ENCODE data around the gene ITGA6. TPM values are rescaled to one million over a fixed set of nuclear protein-coding genes. Genes with fewer than 3 reads are reported as not detected.

The ITGA6 gene
- polyA plus RNA-seq, 4 donors: 33.2 to 81.0 (median 48.4) TPM

DNA sequence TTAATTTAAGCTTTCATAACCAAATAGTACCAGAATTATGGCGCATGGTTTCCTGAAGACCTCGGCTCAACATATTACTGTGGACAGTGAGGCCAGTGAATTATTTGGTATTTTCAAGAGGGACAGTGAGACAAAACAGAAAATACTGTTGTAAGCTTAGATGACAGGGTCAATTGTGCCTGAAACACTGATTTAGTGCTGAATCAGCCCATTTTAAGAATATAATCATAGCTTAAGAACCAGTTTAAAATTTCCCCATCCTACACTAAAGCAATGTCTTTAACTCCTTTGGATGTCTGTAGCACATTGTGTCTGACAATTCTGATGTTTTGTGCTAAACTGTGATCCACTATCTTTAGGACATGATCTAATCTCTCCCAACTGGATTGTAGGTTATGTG lies 4.6 kb downstream of the ITGA6 start:
- FAIRE-seq (no peak), DNase-seq (no peak)
- peaks cover 0 to 3% (median 0%) of the 10 kb centered on the region in 3 donors for H3K36me3 ChIP-seq (ENCODE audit: control insufficient read depth in 3 of 3, insufficient read depth in 2 of 3, low read depth in 1 of 3, low read length in 3 of 3)
- no peaks in the 10 kb centered on the region for H3K27me3 ChIP-seq (ENCODE audit: control insufficient read depth in 3 of 3, insufficient read depth in 3 of 3, low read length in 3 of 3)
- H3K4me3 ChIP-seq (ENCODE audit: low read depth in 1 of 3, low read length in 3 of 3): no peak overlapping the region
- H3K4me1 ChIP-seq (ENCODE audit: control insufficient read depth in 3 of 3, insufficient read depth in 2 of 3, low read depth in 1 of 3, low read length in 2 of 3): peaks cover 23 to 63% (median 26%) of the 10 kb centered on the region in 3 donors
- H3K9me3 ChIP-seq (ENCODE audit: control insufficient read depth in 2 of 2, insufficient read depth in 1 of 2, low read depth in 1 of 2, low read length in 1 of 2): no peaks in the 10 kb centered on the region
- 26 to 55% (median 36%) methylated on average over 2 of the region's 2 CpGs for WGBS, 3 donors
- peak overlapping the region in 2 of 3 donors; percentile 39 to 57 for H3K27ac ChIP-seq (ENCODE audit: low read depth in 1 of 3, low read length in 2 of 3)

DNA sequence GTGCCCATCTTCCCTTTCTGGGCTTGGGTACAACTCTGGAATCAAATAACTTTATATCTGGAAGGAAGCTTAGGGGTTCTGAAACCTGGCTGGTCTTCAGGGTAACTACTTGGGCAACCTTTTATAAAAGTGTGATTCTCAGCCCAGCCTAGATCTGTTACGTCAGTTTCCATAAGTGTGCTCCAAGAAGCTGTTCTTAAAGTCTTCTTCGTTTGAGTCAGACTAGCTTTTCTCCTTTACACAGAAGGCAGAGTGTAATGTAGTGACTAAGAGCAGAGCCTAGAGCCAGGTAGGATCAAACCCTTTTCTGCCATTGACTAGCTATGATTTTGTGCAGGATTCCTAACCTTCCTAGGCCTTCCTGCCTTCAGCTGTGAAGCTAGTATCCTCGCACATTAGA lies 5.8 kb downstream of the ITGA6 start:
- H3K27me3 ChIP-seq (ENCODE audit: control insufficient read depth in 3 of 3, insufficient read depth in 3 of 3, low read length in 3 of 3): no peaks in the 10 kb centered on the region
- no peak for FAIRE-seq
- no peak for DNase-seq
- peaks cover 0 to 3% (median 0%) of the 10 kb centered on the region in 3 donors for H3K36me3 ChIP-seq (ENCODE audit: control insufficient read depth in 3 of 3, insufficient read depth in 2 of 3, low read depth in 1 of 3, low read length in 3 of 3)
- H3K27ac ChIP-seq (ENCODE audit: low read depth in 1 of 3, low read length in 2 of 3): peak overlapping the region in 2 of 3 donors; percentile 57 to 68
- H3K4me3 ChIP-seq (ENCODE audit: low read depth in 1 of 3, low read length in 3 of 3): peak overlapping the region in 1 of 3 donors; percentile 33
- H3K4me1 ChIP-seq (ENCODE audit: control insufficient read depth in 3 of 3, insufficient read depth in 2 of 3, low read depth in 1 of 3, low read length in 2 of 3): peaks cover 28 to 70% (median 32%) of the 10 kb centered on the region in 3 donors
- 27 to 66% (median 38%) methylated on average over 3 of the region's 3 CpGs for WGBS, 3 donors
- H3K9me3 ChIP-seq (ENCODE audit: control insufficient read depth in 2 of 2, insufficient read depth in 1 of 2, low read depth in 1 of 2, low read length in 1 of 2): no peaks in the 10 kb centered on the region

DNA sequence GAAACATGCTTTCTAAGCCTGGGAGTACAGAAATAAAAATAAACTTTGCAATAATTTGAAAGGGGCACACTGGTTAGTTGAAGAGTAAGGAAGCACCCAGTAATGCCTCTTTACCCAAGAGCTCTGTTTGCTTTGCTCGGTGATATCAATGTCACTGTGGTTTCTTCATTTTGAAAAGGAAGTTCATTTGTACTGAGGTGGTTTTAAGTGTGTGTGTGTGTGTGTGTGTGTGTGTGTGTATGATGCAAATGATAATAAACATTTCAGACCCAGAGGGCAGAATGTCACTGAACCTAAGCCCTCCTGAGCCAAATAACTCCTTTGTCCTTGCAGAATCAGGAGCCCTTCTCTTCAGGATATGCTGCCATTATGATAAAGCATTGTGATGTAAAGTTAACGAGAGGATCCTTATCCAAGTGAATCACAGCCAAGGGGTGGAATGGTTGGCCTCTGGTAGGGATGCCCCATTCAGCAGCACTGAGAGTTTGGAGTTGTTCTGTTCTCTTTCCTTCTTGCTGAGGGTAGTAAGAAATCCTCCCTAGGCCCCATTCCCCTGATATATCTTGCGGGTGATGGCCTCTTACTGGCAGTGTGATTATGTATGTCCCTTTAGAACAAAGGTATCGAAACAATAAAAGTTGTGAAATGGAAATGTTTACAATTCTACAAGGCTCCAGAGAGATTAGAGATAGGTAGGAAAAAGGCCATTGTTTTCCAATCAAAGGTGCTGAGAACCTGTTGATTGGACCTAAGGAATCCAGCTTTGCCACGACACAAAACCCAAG lies 7.6 kb downstream of the ITGA6 start:
- 7 to 50% (median 26%) methylated on average over 5 of the region's 5 CpGs for WGBS, 3 donors
- no peak overlapping the region for H3K4me3 ChIP-seq (ENCODE audit: low read depth in 1 of 3, low read length in 3 of 3)
- no peaks in the 10 kb centered on the region for H3K9me3 ChIP-seq (ENCODE audit: control insufficient read depth in 2 of 2, insufficient read depth in 1 of 2, low read depth in 1 of 2, low read length in 1 of 2)
- no peak for FAIRE-seq
- peaks cover 39 to 85% (median 49%) of the 10 kb centered on the region in 3 donors for H3K4me1 ChIP-seq (ENCODE audit: control insufficient read depth in 3 of 3, insufficient read depth in 2 of 3, low read depth in 1 of 3, low read length in 2 of 3)
- H3K27me3 ChIP-seq (ENCODE audit: control insufficient read depth in 3 of 3, insufficient read depth in 3 of 3, low read length in 3 of 3): no peaks in the 10 kb centered on the region
- DNase-seq: peak; percentile 59 to 84
- peaks cover 0 to 3% (median 0%) of the 10 kb centered on the region in 3 donors for H3K36me3 ChIP-seq (ENCODE audit: control insufficient read depth in 3 of 3, insufficient read depth in 2 of 3, low read depth in 1 of 3, low read length in 3 of 3)
- H3K27ac ChIP-seq (ENCODE audit: low read depth in 1 of 3, low read length in 2 of 3): peak overlapping the region in 2 of 3 donors; percentile 81 to 85

DNA sequence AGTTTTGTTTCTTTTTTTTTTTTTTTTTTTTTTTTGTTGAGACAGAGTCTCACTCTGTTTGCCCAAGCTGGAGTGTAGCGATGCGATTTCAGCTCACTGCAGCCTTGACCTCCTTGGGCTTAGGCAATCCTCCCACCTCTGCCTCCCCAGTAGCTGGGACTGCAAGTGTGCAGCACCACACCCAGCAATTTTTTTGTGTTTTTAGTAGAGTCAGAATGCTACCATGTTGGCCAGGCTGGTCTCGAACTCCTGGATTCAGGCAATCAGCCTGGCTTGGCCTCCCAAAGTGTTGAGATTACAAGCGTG lies 8.2 kb downstream of the ITGA6 start:
- WGBS, 3 donors: 35 to 73% (median 62%) methylated on average over 4 of the region's 4 CpGs
- no peak overlapping the region for H3K4me3 ChIP-seq (ENCODE audit: low read depth in 1 of 3, low read length in 3 of 3)
- peaks cover 39 to 88% (median 50%) of the 10 kb centered on the region in 3 donors for H3K4me1 ChIP-seq (ENCODE audit: control insufficient read depth in 3 of 3, insufficient read depth in 2 of 3, low read depth in 1 of 3, low read length in 2 of 3)
- H3K27ac ChIP-seq (ENCODE audit: low read depth in 1 of 3, low read length in 2 of 3): peak overlapping the region; percentile 37 to 85 (median 52)
- H3K9me3 ChIP-seq (ENCODE audit: control insufficient read depth in 2 of 2, insufficient read depth in 1 of 2, low read depth in 1 of 2, low read length in 1 of 2): no peaks in the 10 kb centered on the region
- peaks cover 0 to 3% (median 0%) of the 10 kb centered on the region in 3 donors for H3K36me3 ChIP-seq (ENCODE audit: control insufficient read depth in 3 of 3, insufficient read depth in 2 of 3, low read depth in 1 of 3, low read length in 3 of 3)
- DNase-seq (no peak), FAIRE-seq (no peak)
- no peaks in the 10 kb centered on the region for H3K27me3 ChIP-seq (ENCODE audit: control insufficient read depth in 3 of 3, insufficient read depth in 3 of 3, low read length in 3 of 3)

DNA sequence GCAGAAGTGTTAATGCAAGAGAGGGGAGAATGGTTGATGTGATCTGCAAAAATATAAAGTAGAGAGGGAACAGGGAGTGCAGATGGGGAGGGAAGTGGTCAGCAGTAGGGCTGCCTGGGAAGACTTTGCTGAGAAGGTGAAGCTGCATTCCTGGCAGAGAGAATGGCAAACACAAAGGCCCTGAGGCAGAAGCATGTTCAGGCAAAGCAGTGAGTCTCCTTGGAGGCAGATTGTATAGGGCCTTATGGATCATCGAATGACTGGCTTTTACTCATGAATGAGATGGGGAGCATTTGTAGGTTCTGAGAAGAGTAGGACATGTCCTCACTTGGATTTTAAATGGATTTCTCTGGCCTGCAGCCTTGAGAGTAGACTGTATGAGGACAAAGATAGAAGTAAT lies 9.5 kb downstream of the ITGA6 start:
- no peak overlapping the region for H3K4me3 ChIP-seq (ENCODE audit: low read depth in 1 of 3, low read length in 3 of 3)
- peaks cover 37 to 91% (median 58%) of the 10 kb centered on the region in 3 donors for H3K4me1 ChIP-seq (ENCODE audit: control insufficient read depth in 3 of 3, insufficient read depth in 2 of 3, low read depth in 1 of 3, low read length in 2 of 3)
- H3K27me3 ChIP-seq (ENCODE audit: control insufficient read depth in 3 of 3, insufficient read depth in 3 of 3, low read length in 3 of 3): no peaks in the 10 kb centered on the region
- H3K9me3 ChIP-seq (ENCODE audit: control insufficient read depth in 2 of 2, insufficient read depth in 1 of 2, low read depth in 1 of 2, low read length in 1 of 2): no peaks in the 10 kb centered on the region
- peak in 1 of 2 donors; percentile 7 for DNase-seq
- WGBS, 3 donors: 19 to 76% (median 62%) methylated on average over 1 of the region's 1 CpG
- H3K36me3 ChIP-seq (ENCODE audit: control insufficient read depth in 3 of 3, insufficient read depth in 2 of 3, low read depth in 1 of 3, low read length in 3 of 3): peaks cover 0 to 3% (median 0%) of the 10 kb centered on the region in 3 donors
- FAIRE-seq: no peak
- H3K27ac ChIP-seq (ENCODE audit: low read depth in 1 of 3, low read length in 2 of 3): peak overlapping the region in 2 of 3 donors; percentile 27 to 57

DNA sequence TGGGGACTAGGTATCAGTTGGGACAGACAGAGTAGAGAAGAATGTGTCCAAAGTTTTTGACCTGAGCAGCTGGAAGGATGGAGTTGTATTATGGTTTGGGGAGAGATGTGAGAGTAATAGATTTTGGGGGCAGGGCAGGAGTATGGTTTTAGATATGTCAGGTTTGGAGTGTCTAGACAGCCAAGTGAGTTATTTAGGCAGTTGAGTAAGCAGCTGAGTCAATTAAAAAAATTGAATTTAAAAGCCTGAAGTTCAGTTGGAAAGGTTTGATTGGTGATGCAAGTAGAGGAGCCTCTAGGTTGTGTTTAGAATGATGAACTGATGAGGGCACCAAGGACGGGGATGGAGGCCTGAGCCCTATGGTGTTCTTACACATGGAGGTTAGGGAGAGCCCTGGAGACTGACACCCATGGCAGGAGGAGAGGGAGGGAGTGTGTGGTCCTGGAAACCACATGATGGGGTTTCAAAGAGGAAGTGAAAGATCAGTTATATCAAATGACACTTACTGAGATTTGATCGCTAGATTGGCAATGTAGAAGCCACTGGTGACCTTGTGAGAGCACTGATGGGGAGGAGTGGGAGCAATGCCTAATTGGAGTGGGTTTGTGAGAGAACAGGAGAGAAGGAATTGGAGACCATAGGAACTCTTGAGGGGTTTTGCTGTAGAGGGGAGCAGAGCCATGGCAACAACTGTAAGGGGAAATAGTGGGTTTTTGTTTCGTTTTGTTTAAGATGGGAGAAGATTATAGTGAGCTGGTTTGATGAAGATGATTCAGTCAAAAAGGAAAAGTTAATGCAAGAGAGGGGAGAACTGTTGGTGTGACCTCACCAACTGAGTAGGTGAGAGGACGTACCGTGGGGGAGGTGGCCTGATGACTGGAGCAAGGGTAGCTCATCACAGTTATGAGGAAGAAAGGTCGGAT lies 10.3 kb downstream of the ITGA6 start:
- Histone ChIP-seq H3K36me3 (ENCODE audit: control insufficient read depth in 3 of 3, insufficient read depth in 2 of 3, low read depth in 1 of 3, low read length in 3 of 3) (peaks cover 0 to 3% (median 0%) of the 10 kb centered on the region in 3 donors), H3K4me1 (ENCODE audit: control insufficient read depth in 3 of 3, insufficient read depth in 2 of 3, low read depth in 1 of 3, low read length in 2 of 3) (peaks cover 37 to 89% (median 51%) of the 10 kb centered on the region in 3 donors), H3K27me3 (ENCODE audit: control insufficient read depth in 3 of 3, insufficient read depth in 3 of 3, low read length in 3 of 3) (no peaks in the 10 kb centered on the region), H3K9me3 (ENCODE audit: control insufficient read depth in 2 of 2, insufficient read depth in 1 of 2, low read depth in 1 of 2, low read length in 1 of 2) (no peaks in the 10 kb centered on the region), H3K4me3 (ENCODE audit: low read depth in 1 of 3, low read length in 3 of 3) (no peak overlapping the region), H3K27ac (ENCODE audit: low read depth in 1 of 3, low read length in 2 of 3) (peak overlapping the region in 2 of 3 donors; percentile 63 to 80)
- WGBS, 3 donors: 28 to 44% (median 35%) methylated on average over 6 of the region's 6 CpGs
- FAIRE-seq (no peak), DNase-seq (peak in 1 of 2 donors; percentile 20)

DNA sequence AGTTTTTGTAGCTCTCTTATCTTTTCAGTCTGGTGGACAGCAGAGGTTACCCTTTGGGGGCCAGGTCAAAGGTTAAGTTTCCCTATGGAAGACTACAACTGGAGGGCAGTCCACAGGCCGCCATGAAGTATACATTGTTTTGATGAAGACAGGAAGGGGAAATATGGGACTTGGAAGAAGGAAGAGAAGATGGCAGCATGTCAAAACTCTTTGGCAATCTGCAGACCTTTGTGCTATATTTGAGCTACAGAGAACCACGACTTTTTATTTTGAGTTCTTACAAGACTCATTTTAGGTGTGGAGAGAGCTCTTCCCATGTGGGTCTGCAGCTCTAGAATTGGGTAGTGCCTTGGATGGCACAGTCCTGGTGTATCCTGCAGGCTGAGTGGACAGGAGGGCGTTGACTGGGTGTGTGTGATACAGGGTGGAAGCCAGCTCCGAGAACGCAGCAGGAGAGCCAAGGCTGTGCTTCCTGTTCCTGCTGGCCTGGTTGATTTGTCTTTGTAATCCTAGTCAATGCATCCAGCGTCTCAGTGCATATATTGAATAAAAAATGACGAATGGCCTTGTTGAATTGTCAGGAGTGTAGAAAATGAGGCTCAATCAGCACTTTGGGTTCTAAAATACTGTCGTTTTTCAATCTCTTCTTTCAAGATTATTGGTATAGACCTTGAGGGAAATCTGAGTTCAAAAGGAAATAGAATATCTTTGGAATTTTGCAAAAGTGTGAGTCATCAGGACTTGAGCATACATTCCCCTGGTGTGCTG lies 11.5 kb downstream of the ITGA6 start:
- WGBS, 3 donors: 13 to 54% (median 40%) methylated on average over 8 of the region's 8 CpGs

DNA sequence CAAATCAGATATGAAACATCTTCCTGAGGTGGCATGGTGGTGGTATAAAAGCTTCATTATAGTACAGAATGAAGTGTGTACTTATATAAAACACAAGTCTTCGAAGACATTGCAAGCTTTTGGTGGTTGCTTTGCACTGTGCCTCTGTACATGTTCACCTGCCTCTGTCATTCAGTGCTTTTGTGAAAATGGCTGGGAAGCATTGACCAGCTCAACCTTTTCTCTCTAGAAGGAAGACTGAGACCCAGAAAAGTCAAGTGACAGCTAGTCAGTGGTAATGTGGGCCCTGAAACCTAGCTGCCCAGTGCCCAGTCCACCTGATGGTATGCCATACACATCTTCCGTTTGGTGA lies 12.1 kb downstream of the ITGA6 start:
- Histone ChIP-seq H3K27me3 (ENCODE audit: control insufficient read depth in 3 of 3, insufficient read depth in 3 of 3, low read length in 3 of 3) (no peaks in the 10 kb centered on the region), H3K4me3 (ENCODE audit: low read depth in 1 of 3, low read length in 3 of 3) (no peak overlapping the region), H3K9me3 (ENCODE audit: control insufficient read depth in 2 of 2, insufficient read depth in 1 of 2, low read depth in 1 of 2, low read length in 1 of 2) (no peaks in the 10 kb centered on the region), H3K36me3 (ENCODE audit: control insufficient read depth in 3 of 3, insufficient read depth in 2 of 3, low read depth in 1 of 3, low read length in 3 of 3) (peaks cover 0 to 4% (median 0%) of the 10 kb centered on the region in 3 donors), H3K27ac (ENCODE audit: low read depth in 1 of 3, low read length in 2 of 3) (peak overlapping the region; percentile 80 to 95 (median 88)), H3K4me1 (ENCODE audit: control insufficient read depth in 3 of 3, insufficient read depth in 2 of 3, low read depth in 1 of 3, low read length in 2 of 3) (peaks cover 29 to 78% (median 47%) of the 10 kb centered on the region in 3 donors)
- no peak for FAIRE-seq
- 23 to 52% (median 40%) methylated on average over 2 of the region's 2 CpGs for WGBS, 3 donors
- no peak for DNase-seq

More for the DNA sequence above, 11.5 kb downstream of the ITGA6 start:
- peak in 1 of 2 donors; percentile 79 for DNase-seq
- peak overlapping the region; percentile 80 to 95 (median 88) for H3K27ac ChIP-seq (ENCODE audit: low read depth in 1 of 3, low read length in 2 of 3)
- H3K4me1 ChIP-seq (ENCODE audit: control insufficient read depth in 3 of 3, insufficient read depth in 2 of 3, low read depth in 1 of 3, low read length in 2 of 3): peaks cover 34 to 84% (median 51%) of the 10 kb centered on the region in 3 donors
- no peak overlapping the region for H3K4me3 ChIP-seq (ENCODE audit: low read depth in 1 of 3, low read length in 3 of 3)
- H3K9me3 ChIP-seq (ENCODE audit: control insufficient read depth in 2 of 2, insufficient read depth in 1 of 2, low read depth in 1 of 2, low read length in 1 of 2): no peaks in the 10 kb centered on the region
- no peak for FAIRE-seq
- peaks cover 0 to 7% (median 0%) of the 10 kb centered on the region in 3 donors for H3K36me3 ChIP-seq (ENCODE audit: control insufficient read depth in 3 of 3, insufficient read depth in 2 of 3, low read depth in 1 of 3, low read length in 3 of 3)
- H3K27me3 ChIP-seq (ENCODE audit: control insufficient read depth in 3 of 3, insufficient read depth in 3 of 3, low read length in 3 of 3): no peaks in the 10 kb centered on the region
